ENCODE data around the gene GAD1.

DNA sequence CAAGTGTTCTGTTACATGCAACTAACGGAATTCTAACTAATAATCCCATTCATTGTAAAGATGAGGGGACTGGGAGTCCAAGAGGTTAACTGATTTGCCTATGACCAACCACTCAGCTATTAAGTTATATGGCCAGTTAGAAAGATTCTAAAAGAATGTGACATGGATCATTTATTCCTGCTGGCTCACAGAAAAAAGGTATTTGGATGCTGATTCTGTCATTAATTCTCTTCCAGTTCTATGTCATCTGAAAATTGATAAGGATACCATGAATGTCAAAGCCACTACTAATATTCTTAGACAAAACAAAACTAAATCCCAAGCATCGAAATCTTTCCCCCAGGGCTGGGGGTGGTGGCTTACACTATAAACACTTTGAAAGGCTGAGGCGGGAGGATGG is 71.2 kb downstream of the GAD1 start:
- TF ChIP-seq CHD1 (IDR thresholded peaks at IDR 0.05; ENCODE audit: low read depth, low read length): no peak
- TF ChIP-seq, protein P1, sequence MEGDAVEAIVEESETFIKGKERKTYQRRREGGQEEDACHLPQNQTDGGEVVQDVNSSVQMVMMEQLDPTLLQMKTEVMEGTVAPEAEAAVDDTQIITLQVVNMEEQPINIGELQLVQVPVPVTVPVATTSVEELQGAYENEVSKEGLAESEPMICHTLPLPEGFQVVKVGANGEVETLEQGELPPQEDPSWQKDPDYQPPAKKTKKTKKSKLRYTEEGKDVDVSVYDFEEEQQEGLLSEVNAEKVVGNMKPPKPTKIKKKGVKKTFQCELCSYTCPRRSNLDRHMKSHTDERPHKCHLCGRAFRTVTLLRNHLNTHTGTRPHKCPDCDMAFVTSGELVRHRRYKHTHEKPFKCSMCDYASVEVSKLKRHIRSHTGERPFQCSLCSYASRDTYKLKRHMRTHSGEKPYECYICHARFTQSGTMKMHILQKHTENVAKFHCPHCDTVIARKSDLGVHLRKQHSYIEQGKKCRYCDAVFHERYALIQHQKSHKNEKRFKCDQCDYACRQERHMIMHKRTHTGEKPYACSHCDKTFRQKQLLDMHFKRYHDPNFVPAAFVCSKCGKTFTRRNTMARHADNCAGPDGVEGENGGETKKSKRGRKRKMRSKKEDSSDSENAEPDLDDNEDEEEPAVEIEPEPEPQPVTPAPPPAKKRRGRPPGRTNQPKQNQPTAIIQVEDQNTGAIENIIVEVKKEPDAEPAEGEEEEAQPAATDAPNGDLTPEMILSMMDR (IDR thresholded peaks at IDR 0.05; ENCODE audit: control extremely low read depth in 1 of 3, insufficient read depth in 1 of 3, low read depth in 1 of 3, low read length in 3 of 3): no peak
- TF ChIP-seq FOSL1 (IDR thresholded peaks at IDR 0.05; ENCODE audit: insufficient read depth, low read depth, low read length): no peak
